K562 (cell line): ENCODE data around the gene ACTN2. TPM values are rescaled to one million over a fixed set of nuclear protein-coding genes. Genes with fewer than 3 reads are reported as not detected.

Experiments used
- BCOR ChIP-seq: fragments of 450-650 bp; IDR thresholded peaks from 2 replicates; pipeline ENCODE4 v1.6.1; 2016
- ELF4 ChIP-seq: fragments of 450-650 bp; formaldehyde crosslinking; IDR thresholded peaks from 2 replicates; pipeline ENCODE4 v1.4.0; 2022; ENCODE audit warnings: missing genetic modification characterization
- GATAD2A ChIP-seq: fragments of 450-650 bp; IDR thresholded peaks from 2 replicates; pipeline ENCODE4 v1.6.1; 2017
- HDAC6 ChIP-seq: IDR thresholded peaks from 2 replicates; pipeline ENCODE4 v1.6.1; 2012; ENCODE audit warnings: low read depth, mild to moderate bottlenecking, control low read depth, inconsistent platforms, low read length, moderate library complexity
- HEY1 ChIP-seq: fragments of 250-450 bp; sonication (Bioruptor Pico); IDR thresholded peaks from 2 replicates; pipeline ENCODE4 v1.5.0; 2020; ENCODE audit warnings: mild to moderate bottlenecking, moderate library complexity, borderline replicate concordance
- MAX ChIP-seq: sonication (generic); formaldehyde crosslinking; IDR thresholded peaks from 2 replicates; pipeline ENCODE4 v1.9.0; 2022; ENCODE audit warnings: mild to moderate bottlenecking, missing genetic modification reagents
- MCM7 ChIP-seq, 2 experiments: fragments of 450-650 bp; IDR thresholded peaks; 2 replicates each; pipeline ENCODE4 v1.6.1; 2016 to 2018
- MXD1 ChIP-seq: fragments of 250-450 bp; sonication (Bioruptor Pico); IDR thresholded peaks from 2 replicates; pipeline ENCODE4 v1.8.0; 2021; ENCODE audit warnings: borderline replicate concordance, mild to moderate bottlenecking, moderate library complexity; ENCODE audit not compliant: poor library complexity, severe bottlenecking
- SIRT6 ChIP-seq: IDR thresholded peaks from one replicate; pipeline ENCODE4 v1.6.1; 2012; ENCODE audit warnings: low read depth, mild to moderate bottlenecking, control low read depth, inconsistent platforms, low read length, moderate library complexity
- SRF ChIP-seq, 2 experiments: fragments of 250-450, 450-650 bp in 1 of 2; sonication (Bioruptor Pico) in 1 of 2; sonication (generic) in 1 of 2; formaldehyde crosslinking; IDR thresholded peaks; 2 replicates each; pipeline versions ENCODE4 v1.5.0 to v1.5.1; 2020 to 2022; ENCODE audit warnings: mild to moderate bottlenecking in 1 of 2, missing genetic modification reagents in 1 of 2
- TRIM24 ChIP-seq, 2 experiments: fragments of 450-650 bp; IDR thresholded peaks; 2 replicates each; pipeline ENCODE4 v1.6.1; 2016
- UBTF ChIP-seq, 2 experiments: IDR thresholded peaks; 2 replicates each; pipeline ENCODE4 v1.6.1; 2012; ENCODE audit warnings: improper control_type of control experiment in 2 of 2, low read depth in 2 of 2, low read length in 2 of 2, borderline replicate concordance in 1 of 2
- XRCC5 ChIP-seq: fragments of 200-400 bp; formaldehyde crosslinking; IDR thresholded peaks from 2 replicates; pipeline ENCODE4 v1.6.1; 2017; ENCODE audit warnings: low read depth, mild to moderate bottlenecking, low read length
- ZBTB2 ChIP-seq: fragments of 450-650 bp; IDR thresholded peaks from 2 replicates; pipeline ENCODE4 v1.6.1; 2016; ENCODE audit warnings: antibody characterized with exemption
- ZFX ChIP-seq: sonication (generic); formaldehyde crosslinking; IDR thresholded peaks from 2 replicates; pipeline ENCODE4 v1.8.0; 2022; ENCODE audit warnings: mild to moderate bottlenecking, missing genetic modification reagents, moderate library complexity
- ZKSCAN8 ChIP-seq: fragments of 200-800 bp; sonication (Bioruptor generic); IDR thresholded peaks from 2 replicates; pipeline ENCODE4 v1.6.1; 2016; ENCODE audit warnings: missing genetic modification characterization, missing compliant biosample characterization
- ZNF347 ChIP-seq: fragments of 450-650 bp; formaldehyde crosslinking; IDR thresholded peaks from 2 replicates; pipeline ENCODE4 v1.4.0; 2020; ENCODE audit warnings: low read depth, mild to moderate bottlenecking, moderate library complexity
- ZNF511 ChIP-seq: sonication (generic); formaldehyde crosslinking; IDR thresholded peaks from 2 replicates; pipeline ENCODE4 v1.8.0; 2022; ENCODE audit warnings: mild to moderate bottlenecking, missing genetic modification reagents
- ZNF75A ChIP-seq: fragments of 450-650 bp; formaldehyde crosslinking; IDR thresholded peaks from 2 replicates; pipeline ENCODE4 v1.4.0; 2020; ENCODE audit warnings: mild to moderate bottlenecking
- polyA plus RNA-seq, 8 experiments: library from polyadenylated mRNA; depleted of rRNA in 4 of 8; stranded (reverse) in 5 of 8; unstranded in 3 of 8; fragments of >200 nt; fragmentation: Nextera tagmentation in 2 of 8; fragmentation: Illumina TruSeq in 1 of 8; extraction: Ambion mirVana in 2 of 8; extraction: Trizol in 1 of 8; gene quantifications; 2 replicates each; pipeline versions ENCODE4 v1.2.1 to v1.2.3, GENCODE V29; 2011 to 2014; ENCODE audit warnings: inconsistent platforms in 1 of 8, missing spikeins in 1 of 8
- total RNA-seq, 7 experiments: library from RNA; depleted of rRNA in 6 of 7; stranded (reverse); fragments of >200 nt in 6 of 7; fragmentation: Illumina TruSeq in 2 of 7; extraction: Trizol in 2 of 7; gene quantifications; 2 replicates each; pipeline versions ENCODE4 v1.2.1 to v1.2.3, GENCODE V29; 2011 to 2021; ENCODE audit warnings: low replicate concordance in 1 of 7

Gene ACTN2
- total and polyA plus RNA-seq, 9 of the 15 experiments (the other 6 are each of a cell fraction or from before 2014, with no cell fraction given), result 0.18 to 0.94 (median 0.42) TPM

GRCh38 chr1:236685205-236685916 is 938 bp upstream of the ACTN2 start (continued):
- TF ChIP-seq MXD1 (no peak), SRF (CRISPR knock-in tag; IDR thresholded peaks at IDR 0.05) (no peak), ZNF347 (CRISPR knock-in tag) (no peak), BCOR (peak; percentile 62; the same call in 1 of the 2 replicates), ZNF511 (CRISPR knock-in tag) (no peak), UBTF (IDR thresholded peaks at IDR 0.05; ENCODE audit: borderline replicate concordance in 1 of 2, low read depth in 2 of 2, low read length in 2 of 2) (no peak), ZBTB2 (peak; percentile 42; the same call in 1 of the 2 replicates), HEY1 (no peak), MAX (CRISPR knock-in tag) (no peak), XRCC5 (no peak), MCM7 (IDR thresholded peaks at IDR 0.05) (no peak), ZKSCAN8 (CRISPR knock-in tag) (no peak), GATAD2A (no peak), SIRT6 (no peak), HDAC6 (no peak), ZFX (no peak), TRIM24 (IDR thresholded peaks at IDR 0.05) (peak in 1 of 2 experiments; percentile 12; a peak in 1 of 4 replicates), ELF4 (CRISPR knock-in tag) (peak; percentile 73; the same call in 1 of the 2 replicates), ZNF75A (no peak)
